ENCODE data around the gene DNAH10. TPM values are rescaled to one million over a fixed set of nuclear protein-coding genes. Genes with fewer than 3 reads are reported as not detected.

DNAH10 gene
- total and polyA plus RNA-seq, 2 of the 13 experiments (the other 11 are each of a cell fraction or from before 2014, with no cell fraction given), result 0.01 to 0.02 TPM

- CTCF ChIA-PET (ENCODE audit: low intra/inter-chr PET ratio, low total read pairs), result no interaction called here
- Histone ChIP-seq H3K9ac (ENCODE audit: insufficient read depth, low read depth, low read length) (no peak overlapping the region), H3K27me3 (ENCODE audit: control insufficient read depth in 1 of 2, insufficient read depth in 2 of 2, low read length in 2 of 2) (peaks cover 0 to 2% of the 10 kb centered on the region in 2 experiments; a peak in 3 of 5 replicates), H3K4me2 (ENCODE audit: low read depth, low read length) (no peak overlapping the region), H3K36me3 (replicated peaks in 1 of 2; ENCODE audit: control insufficient read depth in 1 of 2, insufficient read depth in 2 of 2, low read length in 2 of 2) (no peaks in the 10 kb centered on the region), H3K4me1 (ENCODE audit: insufficient read depth, low read length) (no peaks in the 10 kb centered on the region), H4K20me1 (ENCODE audit: insufficient read depth, low read length) (no peaks in the 10 kb centered on the region), H3K27ac (ENCODE audit: extremely low read length, insufficient read depth, low read length) (no peak overlapping the region), H3K79me2 (ENCODE audit: insufficient read depth, low read length) (no peaks in the 10 kb centered on the region), H3K4me3 (replicated peaks in 1 of 3; ENCODE audit: insufficient read depth in 1 of 3, low read depth in 2 of 3, low read length in 3 of 3) (no peak overlapping the region), H3K9me3 (ENCODE audit: low read length) (no peaks in the 10 kb centered on the region), H2AFZ (ENCODE audit: low read length) (no peak overlapping the region)
- POLR2A ChIA-PET, result no interaction called here
- intact Hi-C loops (cut with micrococcal nuclease; ENCODE audit: unreplicated experiment) (no loop called here), in situ Hi-C loops (cut with HindIII; ENCODE audit: extremely low pct_ligation_motif_present, low pct_unique_long_range_greater_than_20kb) (no loop called here)
- DNase-seq (ENCODE audit: low spot score) (no peak), FAIRE-seq (no peak), ATAC-seq (no peak)
- no TSS peak for BruUV-seq (replicated peaks)
- 37% methylated on average over 7 of the region's 7 CpGs for WGBS (ENCODE audit: low lambda C conversion rate)
- TF ChIP-seq STAG1 (CRISPR knock-in tag; IDR thresholded peaks at IDR 0.05), result no peak
- TF ChIP-seq FOXM1 (CRISPR knock-in tag; IDR thresholded peaks at IDR 0.05), result no peak
- no peak for TF ChIP-seq PBX3 (CRISPR knock-in tag; IDR thresholded peaks at IDR 0.05; ENCODE audit: borderline replicate concordance)
- TF ChIP-seq ZFP82 (CRISPR knock-in tag; IDR thresholded peaks at IDR 0.05; ENCODE audit: borderline replicate concordance), result no peak
- TF ChIP-seq TBL1XR1 (IDR thresholded peaks at IDR 0.05; ENCODE audit: borderline replicate concordance, low read length, partially characterized antibody), result no peak
- no peak for TF ChIP-seq ZNF878 (CRISPR knock-in tag; IDR thresholded peaks at IDR 0.05)
- no peak for TF ChIP-seq GMEB1 (CRISPR knock-in tag; IDR thresholded peaks at IDR 0.05; ENCODE audit: borderline replicate concordance)
- TF ChIP-seq PHF20 (CRISPR knock-in tag; IDR thresholded peaks at IDR 0.05), result no peak
- TF ChIP-seq THAP8 (CRISPR knock-in tag; IDR thresholded peaks at IDR 0.05; ENCODE audit: borderline replicate concordance), result no peak
- TF ChIP-seq FOXK1 (CRISPR knock-in tag; IDR thresholded peaks at IDR 0.05; ENCODE audit: borderline replicate concordance, low read depth), result no peak
- TF ChIP-seq PLRG1 (conservative IDR thresholded peaks at IDR 0.05), result no peak
- TF ChIP-seq ZSCAN21 (CRISPR knock-in tag; IDR thresholded peaks at IDR 0.05; ENCODE audit: borderline replicate concordance), result no peak
- TF ChIP-seq ZNF496 (CRISPR knock-in tag; IDR thresholded peaks at IDR 0.05; ENCODE audit: insufficient replicate concordance), result no peak
- no peak for TF ChIP-seq GATAD1 (CRISPR knock-in tag; IDR thresholded peaks at IDR 0.05)
- no peak for TF ChIP-seq ZNF644 (CRISPR knock-in tag; IDR thresholded peaks at IDR 0.05; ENCODE audit: low read depth)
Measured at GRCh38 chr12:123771261-123771660, 9.2 kb downstream of the DNAH10 start.
